ENCODE results near the gene RNF167. TPM values are rescaled to one million over a fixed set of nuclear protein-coding genes. Genes with fewer than 3 reads are reported as not detected.

RNF167 gene
- total and polyA plus RNA-seq, 2 donors (not counting 3 experiments of a cell fraction or from before 2014, with no cell fraction given): 60.2 to 87.6 TPM

DNA sequence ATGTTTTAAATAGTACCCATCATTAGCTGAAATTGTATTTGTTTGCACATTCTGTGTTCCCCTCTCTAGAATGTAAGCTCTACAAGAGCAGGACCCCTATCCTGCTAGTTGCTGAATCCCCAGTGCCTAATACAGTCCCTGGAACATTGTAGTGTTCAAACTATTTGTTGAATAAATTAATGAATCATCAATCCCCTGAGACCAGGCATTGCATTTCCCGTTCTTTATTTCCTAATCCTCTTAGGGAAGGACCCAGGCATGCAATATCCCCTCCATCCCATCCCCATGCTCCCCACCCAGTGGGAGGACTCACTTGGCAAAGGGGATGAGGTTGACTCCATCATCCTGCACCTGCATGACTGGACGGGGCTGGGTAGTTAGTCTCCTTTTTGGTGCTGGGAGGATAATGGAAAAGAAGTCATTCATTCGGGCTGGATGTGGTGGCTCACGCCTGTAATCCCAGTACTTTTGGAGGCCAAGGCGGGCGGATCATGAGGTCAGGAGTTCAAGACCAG is 54.1 kb downstream of the RNF167 start:
- no peak overlapping the region for H3K4me3 ChIP-seq (replicated peaks in 1 of 3; ENCODE audit: insufficient read depth in 1 of 3, low read depth in 1 of 3, low read length in 3 of 3)
- H3K27me3 ChIP-seq (ENCODE audit: control insufficient read depth in 2 of 2, insufficient read depth in 2 of 2, low read length in 2 of 2): no peaks in the 10 kb centered on the region

More for the DNA sequence above, 54.1 kb downstream of the RNF167 start:
- Histone ChIP-seq H3K36me3 (ENCODE audit: control insufficient read depth in 2 of 2, extremely low read depth in 1 of 2, insufficient read depth in 2 of 2, low read length in 2 of 2) (no peaks in the 10 kb centered on the region), H3K4me1 (ENCODE audit: control insufficient read depth, extremely low read depth, insufficient read depth, low read length) (peaks cover 9% of the 10 kb centered on the region), H3K9me1 (replicated peaks; ENCODE audit: control insufficient read depth, extremely low read depth, insufficient read depth, low read length) (no peaks in the 10 kb centered on the region), H3K79me2 (ENCODE audit: control insufficient read depth, insufficient read depth, low read length) (peaks cover 13% of the 10 kb centered on the region), H3K27ac (ENCODE audit: insufficient read depth, low read depth, low read length) (no peak overlapping the region), H3K4me2 (ENCODE audit: insufficient read depth, low read length) (no peak overlapping the region), H2AFZ (ENCODE audit: low read depth, low read length) (no peak overlapping the region), H4K20me1 (replicated peaks; ENCODE audit: control insufficient read depth, extremely low read depth, insufficient read depth, low read length) (no peaks in the 10 kb centered on the region), H3K9ac (replicated peaks; ENCODE audit: extremely low read depth, insufficient read depth, low read length) (no peak overlapping the region), H3K9me3 (replicated peaks; ENCODE audit: control insufficient read depth, insufficient read depth, low read length) (no peaks in the 10 kb centered on the region)
- DNase-seq (ENCODE audit: low read depth, low spot score) (no peak), FAIRE-seq (no peak)
- intact Hi-C loops (cut with micrococcal nuclease): no loop called here
- CTCF ChIA-PET: no interaction called here
- no TSS peak for BruUV-seq (replicated peaks)
- POLR2A ChIA-PET: no interaction called here
- dilution Hi-C loops (cut with MboI; ENCODE audit: extremely low pct_ligation_motif_present, low sequenced_read_pairs): no loop called here
- TF ChIP-seq FOS (IDR thresholded peaks at IDR 0.05; ENCODE audit: borderline replicate concordance, insufficient read depth, low read length) (no peak), CTCF (IDR thresholded peaks at IDR 0.05; ENCODE audit: extremely low read depth in 1 of 2, insufficient read depth in 1 of 2, low read depth in 1 of 2, low read length in 2 of 2) (no peak), POLR2A (IDR thresholded peaks at IDR 0.05; ENCODE audit: low read depth, low read length) (no peak), POLR2AphosphoS5 (IDR thresholded peaks at IDR 0.05; ENCODE audit: insufficient read depth, low read depth, low read length) (no peak), JUN (IDR thresholded peaks at IDR 0.05; ENCODE audit: borderline replicate concordance, insufficient read depth, insufficient read length, low read depth) (no peak), GATA2 (IDR thresholded peaks at IDR 0.05; ENCODE audit: insufficient read depth, insufficient read length, low read depth, low read length) (no peak), MAX (IDR thresholded peaks at IDR 0.05; ENCODE audit: insufficient read depth, insufficient read length) (no peak), MYC (IDR thresholded peaks at IDR 0.05; ENCODE audit: low read depth, low read length) (no peak), EZH2 (IDR thresholded peaks at IDR 0.05; ENCODE audit: borderline replicate concordance, low read depth, low read length, severe bottlenecking) (no peak)

Small RNAs within 50 kb of the gene (microRNA-seq; reads per million reads assigned to microRNA genes)
- not detected for gene MIR6864 (ENCODE audit: borderline number of aligned reads, borderline replicate concordance)
- not detected for gene MIR6865 (ENCODE audit: borderline number of aligned reads, borderline replicate concordance)

Small RNAs within 50 kb of the gene (small RNA-seq; reads per million reads assigned to genes)
- gene MIR6864 (ENCODE audit: insufficient read depth, insufficient read length, low read depth, low replicate concordance) (not detected), gene MIR6865 (ENCODE audit: insufficient read depth, insufficient read length, low read depth, low replicate concordance) (not detected)

Other genes starting within 250 kb of the RNF167 start
- gene PELP1, start 236.1 kb upstream of the RNF167 start, total RNA-seq: 58.5 and 63.9 TPM in 2 replicates
- gene PELP1, start 236.1 kb upstream of the RNF167 start, polyA plus RNA-seq: 26.8 and 41.2 TPM in 2 replicates
- gene ARRB2, start 229.6 kb upstream of the RNF167 start, total RNA-seq: 21.3 and 25.2 TPM in 2 replicates
- gene ARRB2, start 229.6 kb upstream of the RNF167 start, polyA plus RNA-seq: 18.6 and 19.1 TPM in 2 replicates
- 11.7 and 12.9 TPM in 2 replicates for gene MED11, start 208.8 kb upstream of the RNF167 start, total RNA-seq
- gene MED11, start 208.8 kb upstream of the RNF167 start, polyA plus RNA-seq: 21.2 and 23.8 TPM in 2 replicates
- 0.44 TPM in 1 of 2 replicates, not detected in the other for gene ZMYND15, start 200.4 kb upstream of the RNF167 start, total RNA-seq
- gene ZMYND15, start 200.4 kb upstream of the RNF167 start, polyA plus RNA-seq: 0.12 and 0.18 TPM in 2 replicates
- 4.8 and 5.4 TPM in 2 replicates for gene CXCL16, start 200.3 kb upstream of the RNF167 start, total RNA-seq
- gene CXCL16, start 200.3 kb upstream of the RNF167 start, polyA plus RNA-seq: 6.1 and 7.3 TPM in 2 replicates
- gene TM4SF5, start 168.4 kb upstream of the RNF167 start, total RNA-seq: not detected in 2 replicates
- gene TM4SF5, start 168.4 kb upstream of the RNF167 start, polyA plus RNA-seq: not detected in 2 replicates
- gene VMO1, start 153.9 kb upstream of the RNF167 start, total RNA-seq: not detected in 2 replicates
- gene VMO1, start 153.9 kb upstream of the RNF167 start, polyA plus RNA-seq: 0.23 and 0.27 TPM in 2 replicates
- gene GLTPD2, start 151.3 kb upstream of the RNF167 start, total RNA-seq: not detected in 2 replicates
- gene GLTPD2, start 151.3 kb upstream of the RNF167 start, polyA plus RNA-seq: not detected in 2 replicates
- gene PSMB6, start 144.1 kb upstream of the RNF167 start, total RNA-seq: 203 and 214 TPM in 2 replicates
- gene PSMB6, start 144.1 kb upstream of the RNF167 start, polyA plus RNA-seq: 598 and 599 TPM in 2 replicates
- gene PLD2, start 133.1 kb upstream of the RNF167 start, total RNA-seq: 52.3 and 58.7 TPM in 2 replicates
- 53.6 and 54.7 TPM in 2 replicates for gene PLD2, start 133.1 kb upstream of the RNF167 start, polyA plus RNA-seq
- gene MINK1, start 106.9 kb upstream of the RNF167 start, total RNA-seq: 87.5 and 89.4 TPM in 2 replicates
- gene MINK1, start 106.9 kb upstream of the RNF167 start, polyA plus RNA-seq: 46.8 and 53.6 TPM in 2 replicates
- 1.0 and 1.5 TPM in 2 replicates for gene C17orf107, start 40.7 kb upstream of the RNF167 start, total RNA-seq
- 0.68 and 0.86 TPM in 2 replicates for gene C17orf107, start 40.7 kb upstream of the RNF167 start, polyA plus RNA-seq
- 0.76 and 0.84 TPM in 2 replicates for gene CHRNE, start 37.2 kb upstream of the RNF167 start, total RNA-seq
- gene CHRNE, start 37.2 kb upstream of the RNF167 start, polyA plus RNA-seq: 1.1 and 1.3 TPM in 2 replicates
- not detected in 2 replicates for gene GP1BA, start 8.0 kb upstream of the RNF167 start, total RNA-seq
- gene GP1BA, start 8.0 kb upstream of the RNF167 start, polyA plus RNA-seq: not detected in 2 replicates
- 50.2 and 58.2 TPM in 2 replicates for gene SLC25A11, start 222 bp upstream of the RNF167 start, total RNA-seq
- gene SLC25A11, start 222 bp upstream of the RNF167 start, polyA plus RNA-seq: 95.2 and 110 TPM in 2 replicates
- 1,167 and 1,191 TPM in 2 replicates for gene PFN1, start 8.3 kb downstream of the RNF167 start, total RNA-seq
- gene PFN1, start 8.3 kb downstream of the RNF167 start, polyA plus RNA-seq: 1,577 and 1,770 TPM in 2 replicates
- 5.1 and 5.5 TPM in 2 replicates for gene ENO3, start 10.9 kb downstream of the RNF167 start, total RNA-seq
- 5.9 and 6.5 TPM in 2 replicates for gene ENO3, start 10.9 kb downstream of the RNF167 start, polyA plus RNA-seq
- 65.1 and 75.2 TPM in 2 replicates for gene SPAG7, start 27.5 kb downstream of the RNF167 start, total RNA-seq
- 58.4 and 68.6 TPM in 2 replicates for gene SPAG7, start 27.5 kb downstream of the RNF167 start, polyA plus RNA-seq
- gene CAMTA2, start 47.4 kb downstream of the RNF167 start, total RNA-seq: 51.0 and 56.7 TPM in 2 replicates
- 33.8 and 47.2 TPM in 2 replicates for gene CAMTA2, start 47.4 kb downstream of the RNF167 start, polyA plus RNA-seq
- gene INCA1, start 57.3 kb downstream of the RNF167 start, total RNA-seq: 0.71 and 1.0 TPM in 2 replicates
- 0.99 and 1.0 TPM in 2 replicates for gene INCA1, start 57.3 kb downstream of the RNF167 start, polyA plus RNA-seq
- gene KIF1C, start 57.7 kb downstream of the RNF167 start, total RNA-seq: 171 and 174 TPM in 2 replicates
- gene KIF1C, start 57.7 kb downstream of the RNF167 start, polyA plus RNA-seq: 33.6 and 33.9 TPM in 2 replicates
- gene SLC52A1, start 95.2 kb downstream of the RNF167 start, total RNA-seq: not detected in 2 replicates
- gene SLC52A1, start 95.2 kb downstream of the RNF167 start, polyA plus RNA-seq: 0.04 and 0.08 TPM in 2 replicates
- 1.4 and 1.7 TPM in 2 replicates for gene ZFP3, start 138.2 kb downstream of the RNF167 start, total RNA-seq
- 1.7 and 1.8 TPM in 2 replicates for gene ZFP3, start 138.2 kb downstream of the RNF167 start, polyA plus RNA-seq
- gene ZNF232, start 171.6 kb downstream of the RNF167 start, total RNA-seq: 9.9 and 10.1 TPM in 2 replicates
- 2.6 and 3.1 TPM in 2 replicates for gene ZNF232, start 171.6 kb downstream of the RNF167 start, polyA plus RNA-seq
- gene USP6, start 175.8 kb downstream of the RNF167 start, total RNA-seq: 0.07 and 0.15 TPM in 2 replicates
- gene USP6, start 175.8 kb downstream of the RNF167 start, polyA plus RNA-seq: under 0.01 and 0.02 TPM in 2 replicates

Measured in endothelial cell of umbilical vein (primary cell).